ENCODE measurements around the gene RHOC.

DNA sequence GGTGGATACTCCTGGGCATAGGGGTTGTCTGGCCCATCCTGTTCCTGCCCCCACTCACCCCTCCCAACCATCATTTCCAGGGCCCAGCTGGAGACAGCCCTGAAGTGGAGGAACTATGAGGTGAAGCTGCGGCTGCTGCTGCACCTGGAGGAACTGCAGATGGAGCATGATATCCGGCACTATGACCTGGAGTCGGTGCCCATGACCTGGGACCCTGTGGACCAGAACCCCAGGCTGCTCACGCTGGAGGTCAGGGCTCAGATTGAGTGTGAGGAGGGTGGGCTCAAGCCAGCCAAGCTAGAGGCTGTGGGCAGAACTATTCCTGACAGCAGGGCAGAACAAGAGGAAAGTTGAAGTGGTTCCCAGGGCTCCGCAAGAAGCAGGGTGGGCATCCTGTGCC is 14.2 kb downstream of the RHOC start:
- TF ChIP-seq, protein P1, sequence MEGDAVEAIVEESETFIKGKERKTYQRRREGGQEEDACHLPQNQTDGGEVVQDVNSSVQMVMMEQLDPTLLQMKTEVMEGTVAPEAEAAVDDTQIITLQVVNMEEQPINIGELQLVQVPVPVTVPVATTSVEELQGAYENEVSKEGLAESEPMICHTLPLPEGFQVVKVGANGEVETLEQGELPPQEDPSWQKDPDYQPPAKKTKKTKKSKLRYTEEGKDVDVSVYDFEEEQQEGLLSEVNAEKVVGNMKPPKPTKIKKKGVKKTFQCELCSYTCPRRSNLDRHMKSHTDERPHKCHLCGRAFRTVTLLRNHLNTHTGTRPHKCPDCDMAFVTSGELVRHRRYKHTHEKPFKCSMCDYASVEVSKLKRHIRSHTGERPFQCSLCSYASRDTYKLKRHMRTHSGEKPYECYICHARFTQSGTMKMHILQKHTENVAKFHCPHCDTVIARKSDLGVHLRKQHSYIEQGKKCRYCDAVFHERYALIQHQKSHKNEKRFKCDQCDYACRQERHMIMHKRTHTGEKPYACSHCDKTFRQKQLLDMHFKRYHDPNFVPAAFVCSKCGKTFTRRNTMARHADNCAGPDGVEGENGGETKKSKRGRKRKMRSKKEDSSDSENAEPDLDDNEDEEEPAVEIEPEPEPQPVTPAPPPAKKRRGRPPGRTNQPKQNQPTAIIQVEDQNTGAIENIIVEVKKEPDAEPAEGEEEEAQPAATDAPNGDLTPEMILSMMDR (IDR thresholded peaks at IDR 0.05), result no peak
- no peak for TF ChIP-seq MAX (IDR thresholded peaks at IDR 0.05; ENCODE audit: low read depth)
- TF ChIP-seq, protein P2, sequence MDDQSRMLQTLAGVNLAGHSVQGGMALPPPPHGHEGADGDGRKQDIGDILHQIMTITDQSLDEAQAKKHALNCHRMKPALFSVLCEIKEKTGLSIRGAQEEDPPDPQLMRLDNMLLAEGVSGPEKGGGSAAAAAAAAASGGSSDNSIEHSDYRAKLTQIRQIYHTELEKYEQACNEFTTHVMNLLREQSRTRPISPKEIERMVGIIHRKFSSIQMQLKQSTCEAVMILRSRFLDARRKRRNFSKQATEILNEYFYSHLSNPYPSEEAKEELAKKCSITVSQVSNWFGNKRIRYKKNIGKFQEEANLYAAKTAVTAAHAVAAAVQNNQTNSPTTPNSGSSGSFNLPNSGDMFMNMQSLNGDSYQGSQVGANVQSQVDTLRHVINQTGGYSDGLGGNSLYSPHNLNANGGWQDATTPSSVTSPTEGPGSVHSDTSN (IDR thresholded peaks at IDR 0.05), result no peak

All from SK-N-SH (cell line).